Activated CD4-positive, alpha-beta T cell treated with anti-CD3 and anti-CD28 coated beads for 48 hours (primary cell): ENCODE data around the gene PIP4K2A.
A peak's percentile ranks its signal among the peaks of the same experiment; 100 is the strongest.

Source experiments
- DNase-seq: peaks from one replicate; pipeline ENCODE4 v3.0.0-alpha.2; 2020

Gene PIP4K2A

DNA sequence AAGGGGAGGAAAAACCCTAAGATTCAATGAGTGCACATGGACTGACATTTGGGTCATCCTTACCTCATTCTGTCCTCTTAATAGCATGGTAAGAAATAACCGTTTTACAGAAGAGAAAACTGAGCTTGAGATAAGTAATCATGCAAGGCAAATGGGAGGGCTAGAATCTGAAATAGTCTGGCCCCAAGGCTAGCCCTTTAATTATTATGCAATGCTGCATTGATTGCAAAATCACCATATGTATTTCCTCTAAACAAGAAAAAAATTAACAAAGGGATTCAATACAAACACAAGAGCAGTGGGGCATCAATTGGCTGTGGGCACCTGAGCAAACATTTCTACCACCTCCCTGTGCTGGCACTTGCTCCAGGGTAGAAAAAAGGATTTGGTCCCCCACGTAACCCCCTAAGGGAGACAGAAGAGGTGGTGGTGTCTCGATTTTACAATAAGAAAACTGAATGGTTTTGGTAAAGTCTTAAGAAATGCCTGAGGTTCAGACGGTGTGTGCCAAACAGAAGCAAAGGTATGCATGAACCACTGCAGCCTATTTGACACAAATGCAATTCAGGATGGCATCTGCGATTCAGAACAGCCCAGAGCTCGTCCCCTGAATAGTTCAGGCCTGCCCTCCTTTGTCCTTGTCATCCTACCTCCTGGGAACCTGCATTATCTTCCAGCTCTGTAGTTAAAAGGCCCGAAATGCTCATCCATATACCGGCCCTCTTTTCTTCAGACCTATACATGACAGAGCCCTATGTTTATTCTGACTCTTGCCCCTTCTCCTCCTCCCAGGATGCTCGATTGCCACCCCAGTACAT lies 23.6 kb downstream of the PIP4K2A start:
- no peak for DNase-seq

DNA sequence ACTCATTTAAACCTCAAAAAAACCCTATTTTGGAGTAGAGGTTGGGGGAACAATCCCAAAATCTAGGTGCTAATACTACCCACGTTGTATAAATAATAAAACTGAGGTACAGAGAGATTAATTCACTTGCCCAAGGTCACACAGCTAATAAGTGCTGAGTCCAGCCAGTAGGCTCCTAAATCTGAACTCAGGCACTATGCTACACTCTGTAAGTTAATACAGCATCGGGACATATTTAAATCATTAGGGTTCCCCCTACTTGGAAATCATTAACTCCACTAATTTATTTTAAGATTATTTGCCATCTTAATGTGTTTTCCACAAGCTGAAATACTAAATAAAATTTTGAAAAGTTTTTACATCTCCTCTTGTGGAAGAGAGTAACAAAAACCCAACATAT lies 24.2 kb downstream of the PIP4K2A start:
- no peak for DNase-seq

DNA sequence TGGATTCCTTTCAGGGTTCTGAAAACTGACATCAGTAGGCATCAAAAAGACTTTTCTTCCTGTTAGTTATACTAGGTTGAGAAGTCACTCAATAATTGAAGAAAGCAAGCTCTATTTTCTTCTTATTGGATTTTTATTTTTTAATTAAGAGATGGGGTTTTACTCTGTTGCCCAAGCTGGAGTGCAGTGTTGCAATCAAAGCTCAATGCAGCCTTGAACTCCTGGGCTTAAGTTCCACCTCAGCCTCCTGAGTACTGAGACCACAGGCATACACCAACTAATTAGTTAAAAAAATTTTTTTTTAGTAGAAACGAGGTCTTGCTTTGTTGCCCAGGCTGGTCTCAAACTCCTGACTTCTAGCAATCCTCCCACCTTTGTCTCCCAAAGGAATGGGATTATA lies 28.0 kb downstream of the PIP4K2A start:
- DNase-seq, result no peak

DNA sequence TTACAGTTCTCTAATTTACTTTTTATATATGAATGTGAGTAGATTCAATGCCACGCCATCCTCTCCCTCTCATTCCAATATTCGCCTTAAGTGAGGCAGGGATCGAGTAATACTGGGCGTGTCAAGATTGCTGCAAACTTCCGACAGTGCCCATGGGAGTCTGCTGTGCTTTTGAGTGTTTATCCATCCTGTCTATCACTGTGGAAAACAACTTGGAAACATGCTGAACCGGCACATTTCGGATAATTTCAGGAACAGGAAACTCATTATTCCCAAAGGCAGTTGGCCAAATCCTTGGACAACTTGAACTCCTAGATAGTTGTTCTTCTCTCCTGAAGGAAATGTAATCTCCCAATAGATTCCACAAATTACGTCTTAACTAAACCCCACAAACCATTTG lies 28.5 kb downstream of the PIP4K2A start:
- no peak for DNase-seq

DNA sequence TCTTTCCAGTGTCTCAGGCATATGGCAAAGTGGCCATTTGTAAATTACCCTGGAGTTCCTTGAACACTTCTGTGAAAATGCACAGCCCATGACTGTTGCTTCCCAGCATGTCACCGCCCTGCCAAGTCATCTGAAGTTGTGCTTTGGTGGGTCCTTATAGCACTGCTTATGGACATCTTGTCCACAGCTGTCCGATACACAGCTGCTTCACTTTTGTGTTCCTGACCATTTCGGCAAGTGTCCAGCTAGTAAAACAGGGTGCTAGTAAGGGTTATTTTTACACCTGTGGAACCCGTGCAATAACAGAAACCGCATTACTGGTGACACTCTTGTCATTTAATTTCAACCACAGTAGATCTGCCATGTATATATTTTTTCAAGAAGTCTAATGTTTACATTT lies 29.7 kb downstream of the PIP4K2A start:
- DNase-seq, result no peak

DNA sequence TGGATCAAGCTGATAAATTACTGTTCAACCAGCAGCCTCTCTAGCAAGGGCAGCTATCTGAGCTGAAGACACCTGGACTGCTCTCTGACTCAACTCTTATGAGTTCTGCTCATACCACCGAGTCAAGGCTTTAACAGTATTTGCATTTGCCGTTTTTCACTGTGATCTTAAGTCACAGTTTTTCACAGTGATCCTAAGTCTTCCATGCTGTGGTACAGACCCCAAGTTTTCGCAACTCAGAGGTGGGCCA lies 31.3 kb downstream of the PIP4K2A start:
- DNase-seq, result no peak

DNA sequence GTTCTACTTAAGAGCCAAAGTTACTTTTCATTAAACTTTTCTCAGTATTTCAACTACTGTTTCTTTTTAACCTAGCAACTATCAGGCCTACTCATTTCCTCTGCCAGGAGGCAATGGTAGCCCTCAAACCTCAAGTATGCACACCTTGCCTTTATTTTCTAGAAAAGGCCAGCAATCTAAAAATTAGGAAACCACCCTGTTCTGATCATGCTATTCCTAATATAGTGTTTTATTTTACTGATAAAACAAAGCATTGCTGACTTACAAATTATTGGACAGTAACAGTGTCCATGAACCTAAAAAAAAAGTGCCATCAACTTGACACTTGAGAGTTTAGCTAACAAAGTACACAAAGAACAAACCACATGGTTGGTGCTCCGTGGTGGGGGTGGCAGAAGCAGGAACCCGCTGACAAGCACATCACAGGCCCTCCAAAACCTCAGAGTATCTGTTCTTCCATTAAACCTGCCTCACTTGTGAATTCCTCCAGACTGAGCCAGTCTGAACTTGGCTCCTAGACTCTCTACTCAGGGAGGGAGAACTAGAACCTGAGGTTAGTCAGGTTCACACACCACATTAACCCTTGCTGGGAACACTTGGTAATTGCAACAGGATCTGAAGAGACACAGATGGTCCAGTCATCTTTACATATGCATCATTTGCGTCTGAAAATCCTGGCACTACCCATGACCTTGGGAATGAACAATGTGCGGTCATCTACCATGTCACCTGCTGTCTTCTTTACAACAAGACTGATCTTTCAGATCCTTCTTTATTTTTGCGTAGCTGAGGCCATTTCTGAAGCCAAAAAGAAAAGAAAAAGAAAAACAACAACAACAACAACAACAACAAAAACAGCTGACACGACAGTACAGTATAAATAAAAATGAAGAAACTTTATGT lies 31.9 kb downstream of the PIP4K2A start:
- DNase-seq, result peak; percentile 67

DNA sequence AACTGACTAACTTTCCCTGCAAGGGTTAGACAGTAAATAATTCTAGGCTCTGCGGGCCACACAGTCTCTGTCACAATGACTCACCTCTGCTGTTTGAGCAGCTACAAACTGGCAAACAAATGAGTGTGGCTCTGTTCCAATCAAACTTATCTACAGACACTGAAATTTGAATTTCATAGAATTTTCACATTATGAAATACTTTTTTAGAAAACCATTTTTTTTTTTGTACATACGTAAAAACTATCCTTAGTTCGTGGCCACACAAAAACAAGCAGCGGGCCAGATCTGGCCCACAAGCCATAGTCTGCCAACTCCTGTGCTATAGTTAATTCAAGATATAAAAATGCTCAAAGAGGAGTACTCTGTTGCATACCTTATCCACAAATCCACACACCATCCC lies 32.6 kb downstream of the PIP4K2A start:
- DNase-seq, result peak; percentile 64

DNA sequence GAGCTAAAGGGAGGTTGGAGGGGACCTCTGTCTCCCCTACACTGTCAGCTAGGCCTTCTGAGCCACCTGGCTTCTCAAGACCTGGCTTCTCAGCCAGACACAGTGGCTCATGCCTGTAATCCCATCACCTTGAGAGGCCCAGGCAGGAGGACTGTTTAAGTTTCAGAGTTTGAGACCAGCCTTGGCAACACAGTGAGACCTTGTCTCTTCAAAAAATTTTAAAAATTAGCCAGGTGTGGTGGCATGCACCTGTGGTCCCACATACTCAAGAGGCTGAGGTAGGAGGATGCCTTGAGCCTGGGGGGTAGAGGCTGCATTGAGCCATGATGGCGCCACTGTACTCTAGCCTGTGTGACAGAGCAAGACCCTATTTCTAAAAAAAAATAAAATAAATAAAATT lies 33.1 kb downstream of the PIP4K2A start:
- DNase-seq, result no peak

DNA sequence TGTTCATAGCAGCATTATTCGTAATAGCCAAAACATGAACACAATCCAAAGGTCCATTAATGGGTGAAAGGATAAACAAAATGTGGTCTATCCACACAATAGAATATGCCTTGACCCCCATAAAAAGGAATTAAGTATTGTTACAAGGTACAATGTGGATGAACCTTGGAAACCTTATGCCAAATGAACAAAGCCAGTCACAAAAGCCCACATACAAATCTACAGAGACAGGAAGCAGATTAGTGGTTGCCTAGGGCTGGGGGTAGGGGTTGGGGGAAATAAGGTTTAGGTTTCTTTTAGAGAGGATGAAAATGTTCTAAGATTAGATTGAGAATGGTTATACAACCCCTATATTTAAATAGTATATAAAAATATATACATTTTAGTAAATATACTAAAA lies 34.8 kb downstream of the PIP4K2A start:
- DNase-seq, result no peak

DNA sequence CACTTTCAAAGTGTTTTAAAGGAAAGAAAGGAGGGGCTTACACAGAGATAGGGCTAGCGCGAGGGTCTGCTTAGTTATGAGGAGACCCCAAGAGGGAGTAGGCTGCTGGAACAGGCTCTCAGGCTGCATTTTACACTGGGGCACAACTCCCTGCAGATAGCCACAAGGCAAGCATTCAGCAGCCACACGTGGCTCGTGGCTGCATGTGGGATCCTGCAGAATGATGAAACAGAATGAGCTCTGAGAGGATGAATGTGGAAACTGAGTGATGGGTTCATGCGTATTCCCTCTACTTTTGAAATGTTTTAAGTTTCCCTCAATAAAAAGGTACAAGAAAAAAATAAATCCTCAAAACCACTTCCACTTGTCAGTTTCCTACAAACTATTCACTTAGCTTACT lies 37.0 kb downstream of the PIP4K2A start:
- DNase-seq, result no peak

DNA sequence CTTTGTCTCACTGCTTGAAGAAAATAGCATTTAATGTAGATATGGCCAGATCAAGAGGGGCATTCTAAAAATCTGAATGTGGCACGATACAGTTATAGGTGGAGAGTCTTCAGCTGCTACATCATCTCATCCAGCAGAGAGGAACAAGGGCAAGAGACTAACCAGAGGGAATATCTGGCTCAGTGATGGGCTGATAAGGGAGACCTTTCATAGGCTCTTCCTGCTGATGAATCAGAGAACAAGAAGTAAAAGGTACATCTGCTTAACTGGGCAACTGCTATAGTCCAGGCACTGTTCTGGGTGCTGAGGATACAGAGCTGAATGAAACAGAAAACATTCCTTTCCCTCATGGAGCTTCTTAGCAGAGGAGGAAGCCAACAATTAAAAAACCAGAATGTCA lies 37.9 kb downstream of the PIP4K2A start:
- no peak for DNase-seq

DNA sequence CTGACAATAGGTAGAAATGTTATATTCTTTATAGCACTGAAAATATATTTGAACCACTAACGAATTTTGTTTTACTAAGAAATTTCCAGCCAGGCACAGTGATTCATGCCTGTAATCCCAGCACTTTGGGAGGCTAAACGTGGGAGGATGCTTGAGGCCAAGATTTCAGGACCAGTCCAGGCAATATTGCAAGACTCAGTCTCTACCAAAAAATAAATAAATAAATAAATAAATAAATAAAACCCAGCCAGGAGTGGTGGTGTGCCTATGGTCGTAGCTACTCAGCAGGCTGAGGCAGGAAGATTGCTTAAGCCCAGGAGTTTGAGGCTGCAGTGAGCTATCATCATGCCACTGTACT lies 39.8 kb downstream of the PIP4K2A start:
- no peak for DNase-seq

DNA sequence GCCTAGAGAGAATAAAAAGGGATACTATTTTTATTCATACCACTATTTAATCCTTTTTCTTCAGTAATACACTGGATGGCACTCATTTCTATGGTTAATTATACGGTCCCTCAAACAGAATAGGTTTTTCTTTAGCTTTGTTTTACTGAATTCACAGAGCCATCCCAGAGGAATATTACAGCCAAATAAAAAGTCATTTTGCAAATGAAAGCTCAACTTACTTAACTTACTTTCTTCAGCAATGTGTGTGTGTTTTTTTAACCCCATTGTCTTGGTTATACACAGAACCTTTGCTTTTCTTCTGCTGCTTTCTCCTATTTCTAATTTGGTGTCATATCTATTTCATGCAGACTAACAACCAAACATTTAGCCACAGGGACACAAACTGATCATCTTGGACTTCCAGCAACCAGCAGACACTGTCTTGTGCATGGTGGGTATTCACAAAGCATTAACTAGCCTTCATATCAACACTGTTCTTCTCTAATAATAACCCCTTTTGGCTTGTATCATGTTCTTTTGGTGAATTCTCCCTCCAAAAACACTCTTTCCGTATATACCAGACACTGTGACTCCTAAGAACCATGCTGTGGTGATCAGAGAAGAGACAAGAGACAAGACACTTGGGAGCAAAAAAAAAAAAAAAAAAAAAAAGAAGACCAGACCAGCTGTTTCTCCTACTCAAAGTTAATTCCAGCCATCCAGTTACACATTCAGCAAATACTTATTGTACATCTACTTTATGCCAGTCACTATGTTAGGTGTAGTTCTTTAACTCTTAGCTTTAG lies 40.4 kb downstream of the PIP4K2A start:
- no peak for DNase-seq

DNA sequence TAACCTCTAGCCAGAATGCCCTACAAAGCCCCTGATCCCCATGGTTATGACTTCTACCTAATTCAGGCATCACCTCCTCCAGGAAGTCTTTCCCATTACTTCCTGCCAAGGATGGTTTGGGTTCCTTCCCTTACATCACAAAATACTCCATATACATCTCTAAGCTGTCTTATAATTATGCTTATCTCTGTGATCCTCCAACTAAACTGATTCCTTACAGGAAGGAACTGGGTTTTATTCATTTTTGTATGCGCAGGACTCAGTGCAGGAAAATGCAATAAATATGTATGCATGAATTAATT lies 41.3 kb downstream of the PIP4K2A start:
- DNase-seq, result no peak

DNA sequence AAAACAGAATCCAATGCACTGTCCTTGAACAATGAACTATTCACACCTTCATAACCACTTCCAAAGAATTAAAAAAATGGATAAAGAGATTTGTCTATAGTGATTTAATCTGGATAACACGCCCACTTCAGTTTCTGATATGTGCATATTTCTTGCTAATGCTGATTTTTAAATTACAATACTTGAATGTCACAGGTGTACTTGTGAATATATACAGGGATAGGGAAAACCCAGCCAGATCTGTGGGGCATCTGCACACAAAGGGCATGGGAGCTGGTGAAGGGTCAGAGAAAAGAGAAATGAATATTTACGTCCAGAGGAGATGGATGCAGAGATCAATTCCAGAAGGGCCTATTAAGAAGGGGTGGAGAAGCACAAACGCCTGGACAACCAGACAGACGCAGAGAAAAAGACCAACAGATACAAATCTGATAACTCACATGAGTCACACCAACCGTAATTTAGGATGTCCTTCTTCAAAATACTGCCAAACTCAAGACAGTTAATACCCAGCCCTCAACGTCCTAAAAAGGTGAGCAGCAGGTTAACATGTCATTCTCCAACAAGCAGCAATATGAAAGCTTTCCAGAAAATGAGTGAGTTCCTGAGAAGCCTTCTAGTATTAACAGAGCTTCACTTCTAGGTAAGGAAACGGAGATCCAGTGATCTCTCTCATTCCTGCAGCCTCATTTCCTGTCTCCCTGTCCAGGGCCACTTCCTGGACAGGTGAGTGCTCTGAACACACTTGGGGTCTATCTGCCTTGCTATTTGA lies 41.9 kb downstream of the PIP4K2A start:
- no peak for DNase-seq

DNA sequence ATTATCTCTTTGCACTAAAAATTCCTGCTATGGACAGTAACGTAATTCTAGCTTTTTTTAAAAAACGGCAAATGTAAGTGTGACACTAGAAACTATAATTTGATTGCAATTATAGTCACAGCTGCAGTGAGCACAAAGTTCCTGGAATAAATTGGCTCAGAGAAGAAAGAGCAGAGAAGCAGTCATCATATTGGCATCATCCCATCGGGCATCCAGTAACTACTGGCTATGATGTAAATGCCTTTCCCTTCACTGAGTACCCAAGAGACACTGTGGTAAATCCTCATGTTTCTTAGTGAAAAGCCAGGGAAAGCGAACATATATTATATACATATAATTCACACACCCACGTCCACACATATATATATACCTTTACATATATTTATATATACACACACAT lies 43.6 kb downstream of the PIP4K2A start:
- DNase-seq, result no peak

DNA sequence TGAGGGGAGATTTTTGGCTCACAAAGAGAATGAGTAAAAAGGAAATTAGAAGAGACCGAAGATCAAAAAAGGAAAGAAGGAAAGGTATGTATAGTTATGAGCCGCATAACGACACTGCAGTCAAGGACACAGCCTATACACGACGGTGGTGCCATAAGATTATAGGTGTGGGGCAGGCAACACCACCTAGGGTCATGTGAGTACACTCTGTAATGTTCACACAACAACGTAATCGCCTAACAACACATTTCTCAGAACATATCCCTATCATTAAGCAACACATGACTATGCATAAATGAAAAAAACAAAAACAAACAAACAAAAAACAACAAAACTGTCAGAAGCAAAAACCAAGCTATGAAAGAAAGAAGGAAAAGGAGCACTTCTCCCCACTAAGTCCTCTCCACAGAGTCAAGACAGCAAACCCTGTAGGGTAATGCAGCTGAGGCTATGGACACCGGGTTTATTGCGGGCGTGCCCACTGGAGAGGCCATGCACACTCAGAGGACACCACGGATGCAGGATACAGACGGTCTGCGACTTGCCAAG lies 45.1 kb downstream of the PIP4K2A start:
- DNase-seq, result no peak

DNA sequence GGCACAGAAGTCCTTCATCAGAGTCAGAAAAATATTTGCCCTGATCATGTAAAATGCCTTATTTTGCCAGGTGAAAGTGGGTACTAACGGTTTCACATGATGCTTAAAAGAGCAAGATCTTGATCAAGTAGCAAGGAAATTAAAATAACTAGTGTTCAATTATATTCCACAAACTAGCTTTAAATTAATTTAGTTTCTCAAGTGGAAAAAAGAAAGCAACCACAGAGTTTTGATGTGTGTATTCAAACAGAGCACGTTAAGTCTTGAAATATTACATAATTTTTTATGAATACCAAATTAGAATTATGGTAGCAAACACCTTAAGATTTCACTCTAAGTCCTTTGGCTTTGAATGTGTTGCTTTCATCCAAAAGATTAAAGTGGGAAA lies 47.3 kb downstream of the PIP4K2A start:
- DNase-seq, result no peak

DNA sequence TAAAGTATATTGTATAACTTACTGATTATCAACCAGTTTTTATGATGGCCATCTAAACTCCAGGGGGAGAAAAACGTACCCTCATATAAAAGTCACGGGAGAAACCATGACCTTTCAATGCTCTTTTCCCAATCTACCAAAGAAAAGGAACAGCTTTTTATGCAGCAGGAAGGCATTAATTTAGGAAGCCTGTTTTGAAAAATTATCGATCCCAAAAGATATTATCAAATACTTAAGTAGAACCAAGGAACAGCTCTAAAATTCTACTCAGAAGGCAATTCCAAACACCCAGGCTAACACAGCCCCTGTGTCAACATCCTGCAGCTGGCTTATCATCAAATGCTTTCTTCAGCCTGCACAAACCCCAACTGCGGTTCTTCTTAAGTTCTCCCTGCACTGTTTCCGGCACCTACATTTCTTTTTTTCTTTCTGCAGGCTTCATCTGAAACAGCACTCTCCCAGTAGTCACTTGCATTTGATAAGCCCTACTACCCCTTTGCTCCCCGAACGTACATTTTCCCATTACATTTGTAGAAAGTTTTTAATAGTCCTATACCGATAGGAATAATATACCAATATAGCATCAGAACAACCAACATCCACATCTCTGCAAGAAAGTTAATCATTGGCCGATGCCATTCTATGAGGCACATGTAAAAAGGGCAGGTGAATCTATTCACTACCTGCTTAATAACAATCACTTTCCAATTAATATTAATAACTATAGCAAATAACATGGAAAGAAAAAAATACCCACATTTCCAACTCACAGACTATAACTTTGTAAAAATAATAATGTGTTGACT lies 47.9 kb downstream of the PIP4K2A start:
- peak; percentile 50 for DNase-seq

DNA sequence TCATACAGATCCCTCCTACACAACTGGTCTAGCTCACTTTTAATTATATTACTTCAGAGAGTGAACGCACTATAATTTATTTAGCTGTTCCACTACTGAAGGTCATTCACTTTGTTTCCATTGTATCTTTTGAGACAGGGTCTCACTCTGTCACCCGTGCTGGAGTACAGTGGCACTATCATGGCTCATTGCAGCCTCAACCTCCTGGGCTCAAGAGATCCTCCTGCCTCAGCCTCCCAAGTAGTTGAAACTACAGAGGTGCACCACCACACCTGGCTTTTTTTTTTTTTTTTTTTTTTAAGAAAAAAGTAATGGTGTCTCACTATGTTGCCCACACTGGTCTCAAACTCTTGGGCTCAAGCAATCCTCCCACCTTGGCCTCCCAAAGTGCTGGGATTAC lies 49.0 kb downstream of the PIP4K2A start:
- DNase-seq, result no peak

DNA sequence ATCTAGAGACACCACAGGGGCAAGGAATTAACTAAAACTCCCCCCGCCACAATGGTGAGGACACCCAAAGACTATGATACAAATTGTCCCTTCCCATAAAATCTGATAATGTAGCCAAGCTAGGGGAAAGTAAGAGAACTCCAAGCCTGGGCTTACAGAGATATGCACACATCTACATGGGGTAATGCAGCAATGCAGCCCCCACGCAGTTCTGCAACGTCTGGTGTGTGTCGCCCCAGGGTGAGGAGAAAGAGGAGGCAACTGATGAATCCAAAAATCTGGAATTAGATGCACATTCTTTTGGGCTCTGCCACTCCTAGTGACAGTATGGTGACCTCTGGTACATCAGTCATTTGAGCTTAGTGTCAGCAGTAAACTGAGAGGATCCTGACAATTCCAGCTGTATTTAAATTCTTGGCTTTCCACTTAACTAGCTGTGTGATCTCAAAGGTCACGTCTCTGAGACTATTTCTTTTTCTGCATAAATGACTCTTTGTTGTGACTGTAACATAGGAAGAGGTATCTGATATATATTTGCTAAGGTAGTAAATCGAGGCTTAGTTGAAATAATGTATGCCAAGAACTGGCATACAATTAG lies 51.5 kb downstream of the PIP4K2A start:
- no peak for DNase-seq
